D721Med (cell line): ENCODE results near the gene C16orf89.

Experiments used
- DNase-seq: peaks from one replicate; pipeline ENCODE4 v3.0.0; 2011; ENCODE audit warnings: low spot score; ENCODE audit not compliant: insufficient read length
- FAIRE-seq: peaks from 2 replicates; lab custom pipeline; 2011; peaks lifted over from hg19 to GRCh38; lab: Jason Lieb, UNC
- TF ChIP-seq, protein P1 (sequence below): IDR thresholded peaks from 2 replicates; pipeline ENCODE4 v1.5.1; 2012; ENCODE audit warnings: mild to moderate bottlenecking, control low read depth; ENCODE audit not compliant: insufficient read depth; ENCODE audit errors: missing control alignments

The C16orf89 gene

DNA sequence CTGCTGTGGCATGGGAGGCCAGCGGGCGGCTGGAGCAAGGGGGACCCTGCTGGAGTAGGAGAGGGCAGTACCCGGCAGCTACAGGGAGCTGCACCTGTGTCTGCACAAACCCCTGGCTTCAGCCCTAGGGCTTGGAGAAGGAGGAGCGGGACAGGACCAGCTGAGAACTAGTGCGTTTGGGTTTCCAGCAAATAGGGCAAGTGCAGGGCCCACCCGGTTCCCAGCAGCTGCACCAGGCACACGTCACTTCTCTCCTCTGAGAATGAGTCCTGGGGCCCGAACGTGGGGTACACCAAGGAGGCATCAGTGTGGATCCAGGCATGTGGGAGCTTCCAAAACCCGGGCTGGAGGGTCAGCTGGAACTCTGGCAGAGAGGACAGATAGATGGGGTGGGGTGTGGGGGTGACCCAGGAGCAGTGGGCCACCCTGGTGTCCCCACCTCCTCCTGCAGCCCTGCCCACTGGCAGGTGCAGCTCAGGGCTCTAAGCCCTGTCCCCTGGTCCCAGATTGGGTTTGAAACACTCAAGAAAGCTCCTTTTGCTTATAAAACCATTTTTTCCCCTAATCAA is 5.6 kb downstream of the C16orf89 start:
- DNase-seq (no peak), FAIRE-seq (no peak)
- TF ChIP-seq, protein P1, sequence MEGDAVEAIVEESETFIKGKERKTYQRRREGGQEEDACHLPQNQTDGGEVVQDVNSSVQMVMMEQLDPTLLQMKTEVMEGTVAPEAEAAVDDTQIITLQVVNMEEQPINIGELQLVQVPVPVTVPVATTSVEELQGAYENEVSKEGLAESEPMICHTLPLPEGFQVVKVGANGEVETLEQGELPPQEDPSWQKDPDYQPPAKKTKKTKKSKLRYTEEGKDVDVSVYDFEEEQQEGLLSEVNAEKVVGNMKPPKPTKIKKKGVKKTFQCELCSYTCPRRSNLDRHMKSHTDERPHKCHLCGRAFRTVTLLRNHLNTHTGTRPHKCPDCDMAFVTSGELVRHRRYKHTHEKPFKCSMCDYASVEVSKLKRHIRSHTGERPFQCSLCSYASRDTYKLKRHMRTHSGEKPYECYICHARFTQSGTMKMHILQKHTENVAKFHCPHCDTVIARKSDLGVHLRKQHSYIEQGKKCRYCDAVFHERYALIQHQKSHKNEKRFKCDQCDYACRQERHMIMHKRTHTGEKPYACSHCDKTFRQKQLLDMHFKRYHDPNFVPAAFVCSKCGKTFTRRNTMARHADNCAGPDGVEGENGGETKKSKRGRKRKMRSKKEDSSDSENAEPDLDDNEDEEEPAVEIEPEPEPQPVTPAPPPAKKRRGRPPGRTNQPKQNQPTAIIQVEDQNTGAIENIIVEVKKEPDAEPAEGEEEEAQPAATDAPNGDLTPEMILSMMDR = no peak

DNA sequence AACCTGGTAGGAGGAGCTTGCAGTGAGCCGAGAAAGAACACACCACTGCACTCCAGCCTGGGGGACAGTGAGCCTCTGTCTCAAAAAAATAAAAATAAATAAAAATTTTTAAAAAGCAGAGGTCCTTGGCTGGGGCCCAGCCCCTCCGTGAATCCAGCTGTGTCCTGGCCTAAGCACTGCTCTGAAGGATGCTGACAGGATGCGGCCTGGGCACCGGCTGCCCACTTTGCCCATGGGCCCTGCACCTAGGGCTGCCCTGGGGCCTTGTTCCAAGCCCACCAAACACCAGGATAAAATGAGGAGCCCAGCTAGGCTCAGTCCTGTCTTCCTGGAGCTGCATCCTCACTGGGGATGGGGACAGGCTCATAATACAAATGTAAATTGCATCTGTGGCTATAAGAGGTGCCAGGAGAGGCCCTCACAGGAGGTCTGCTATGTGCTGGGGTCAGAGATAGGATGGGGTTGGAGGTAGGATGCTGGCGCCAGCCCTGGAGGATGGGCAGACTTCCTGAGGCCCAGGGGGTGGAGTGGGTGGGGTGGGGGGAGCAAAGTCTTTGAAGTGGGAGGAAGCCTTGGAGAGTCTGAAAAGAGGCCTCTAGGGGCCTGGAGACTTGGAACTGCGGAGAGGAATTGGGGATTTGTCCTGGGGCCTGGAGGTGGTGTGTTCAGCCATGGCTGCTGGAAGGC is 6.2 kb downstream of the C16orf89 start:
- DNase-seq (no peak), FAIRE-seq (no peak)
- TF ChIP-seq, protein P1 = no peak

DNA sequence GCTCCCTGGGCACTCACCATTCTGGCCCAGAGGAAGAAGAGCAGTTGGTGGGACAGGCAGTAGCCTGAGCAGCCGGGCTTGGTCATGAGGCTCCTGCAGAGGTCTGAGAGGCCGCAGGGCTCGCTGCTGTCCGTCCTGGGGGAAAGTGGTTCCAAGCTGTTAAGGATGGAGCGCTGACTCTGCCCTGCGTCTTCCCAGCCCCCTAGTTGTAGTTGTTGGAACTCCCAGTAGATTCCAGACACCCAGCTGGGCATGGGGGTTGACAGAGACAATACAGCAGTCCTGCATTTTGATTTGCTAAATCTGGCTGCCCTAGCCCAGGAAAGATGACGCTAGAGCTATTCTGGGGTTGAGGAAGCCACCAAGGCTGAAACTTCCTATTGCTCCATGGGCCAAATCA is 7.3 kb downstream of the C16orf89 start:
- TF ChIP-seq, protein P1 = no peak
- FAIRE-seq = no peak
- no peak for DNase-seq

DNA sequence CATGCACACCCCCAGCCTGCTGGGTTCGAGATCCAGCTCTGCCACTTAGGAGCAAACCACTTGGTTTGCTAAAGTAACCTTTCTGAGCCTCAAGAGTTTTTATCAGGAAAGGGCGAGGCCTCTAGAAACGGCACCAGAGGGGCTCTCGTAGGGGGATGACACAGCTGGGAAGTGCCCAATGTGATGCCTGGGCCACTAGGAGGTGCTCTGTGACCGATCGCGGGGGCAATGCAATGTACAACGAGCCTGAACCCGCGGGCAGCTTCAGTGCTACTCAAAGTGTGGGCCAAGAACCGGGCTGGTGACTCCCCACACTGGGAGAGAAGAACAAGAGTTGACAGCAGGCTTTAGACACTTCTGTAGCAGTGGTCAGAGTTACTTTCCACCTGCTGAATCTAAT is 9.4 kb downstream of the C16orf89 start:
- TF ChIP-seq, protein P1 = peak; percentile 39
- DNase-seq = no peak
- FAIRE-seq = no peak

DNA sequence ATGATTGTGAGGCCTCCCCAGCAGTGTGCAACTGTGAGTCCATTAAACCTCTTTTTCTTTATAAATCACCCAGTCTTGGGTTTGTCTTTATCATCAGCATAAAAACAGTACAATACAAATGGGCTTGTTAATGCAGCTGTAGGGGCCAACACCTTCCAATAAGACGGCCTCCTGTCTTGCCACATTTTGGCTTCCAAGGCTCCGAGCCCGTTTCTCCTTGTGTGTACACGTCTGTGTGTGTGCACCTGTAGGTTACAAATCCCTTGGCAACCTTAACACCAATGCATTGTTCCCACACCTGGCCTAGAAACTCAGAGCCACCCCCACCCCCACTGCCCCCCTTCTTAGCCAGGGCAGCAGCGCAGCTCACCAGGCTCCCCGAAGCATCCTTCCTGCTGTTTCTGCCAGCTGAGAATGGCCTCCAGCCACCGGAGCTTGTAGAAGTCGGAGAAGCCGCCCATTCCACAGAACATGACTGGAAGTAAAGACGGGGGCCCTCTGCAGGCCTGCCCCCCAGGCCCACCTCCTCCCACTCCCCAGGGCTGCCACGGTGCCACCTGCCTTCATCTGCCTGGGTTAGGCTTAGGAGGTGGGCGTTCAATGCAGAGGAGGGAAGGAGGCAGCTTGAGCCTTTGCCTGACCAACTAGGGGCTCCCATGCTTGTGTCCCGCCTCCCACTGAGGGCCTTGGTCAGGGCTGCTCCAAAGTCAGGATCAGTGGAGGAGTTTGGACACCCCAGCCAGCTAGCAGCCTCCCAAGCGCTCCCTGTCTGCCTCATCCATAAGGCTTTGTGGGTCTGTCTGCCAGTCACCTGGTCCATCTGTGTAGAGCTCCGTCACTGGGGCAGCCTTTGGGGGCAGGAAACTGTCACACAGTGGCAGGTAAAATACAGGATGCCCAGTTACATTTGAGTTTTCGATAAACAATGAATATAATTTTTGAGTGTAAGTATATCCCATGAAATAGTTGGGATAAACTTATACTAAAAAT is 10.6 kb downstream of the C16orf89 start:
- TF ChIP-seq, protein P1 = no peak
- DNase-seq (no peak), FAIRE-seq (no peak)

DNA sequence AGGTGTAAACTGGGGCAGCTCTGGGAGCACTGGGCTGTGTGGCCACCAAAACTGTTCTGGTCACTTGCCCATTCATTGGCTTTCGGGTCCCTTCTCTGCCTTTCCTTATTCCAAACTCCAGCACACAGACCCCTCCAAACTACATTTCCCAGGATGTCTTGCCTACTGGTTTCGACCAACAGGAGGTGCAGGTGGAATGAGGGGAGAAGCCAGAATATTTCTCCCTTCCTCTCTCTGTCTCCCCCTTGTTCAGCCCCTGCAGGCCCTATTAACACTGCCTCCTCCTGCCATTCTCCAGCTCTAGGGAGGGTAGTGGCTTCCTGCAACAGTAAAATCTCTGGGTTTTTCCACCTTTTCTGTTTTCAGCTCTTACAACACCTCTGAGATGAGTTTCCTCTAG is 18.8 kb downstream of the C16orf89 start:
- FAIRE-seq (no peak), DNase-seq (no peak)
- TF ChIP-seq, protein P1 = no peak
